Measurements from ENCODE around the gene SLC26A11. TPM values are rescaled to one million over a fixed set of nuclear protein-coding genes. Genes with fewer than 3 reads are reported as not detected.

SLC26A11 gene
- polyA plus RNA-seq, 1 donor (not counting 4 experiments of a cell fraction or from before 2014, with no cell fraction given) = 2.2 TPM

DNA sequence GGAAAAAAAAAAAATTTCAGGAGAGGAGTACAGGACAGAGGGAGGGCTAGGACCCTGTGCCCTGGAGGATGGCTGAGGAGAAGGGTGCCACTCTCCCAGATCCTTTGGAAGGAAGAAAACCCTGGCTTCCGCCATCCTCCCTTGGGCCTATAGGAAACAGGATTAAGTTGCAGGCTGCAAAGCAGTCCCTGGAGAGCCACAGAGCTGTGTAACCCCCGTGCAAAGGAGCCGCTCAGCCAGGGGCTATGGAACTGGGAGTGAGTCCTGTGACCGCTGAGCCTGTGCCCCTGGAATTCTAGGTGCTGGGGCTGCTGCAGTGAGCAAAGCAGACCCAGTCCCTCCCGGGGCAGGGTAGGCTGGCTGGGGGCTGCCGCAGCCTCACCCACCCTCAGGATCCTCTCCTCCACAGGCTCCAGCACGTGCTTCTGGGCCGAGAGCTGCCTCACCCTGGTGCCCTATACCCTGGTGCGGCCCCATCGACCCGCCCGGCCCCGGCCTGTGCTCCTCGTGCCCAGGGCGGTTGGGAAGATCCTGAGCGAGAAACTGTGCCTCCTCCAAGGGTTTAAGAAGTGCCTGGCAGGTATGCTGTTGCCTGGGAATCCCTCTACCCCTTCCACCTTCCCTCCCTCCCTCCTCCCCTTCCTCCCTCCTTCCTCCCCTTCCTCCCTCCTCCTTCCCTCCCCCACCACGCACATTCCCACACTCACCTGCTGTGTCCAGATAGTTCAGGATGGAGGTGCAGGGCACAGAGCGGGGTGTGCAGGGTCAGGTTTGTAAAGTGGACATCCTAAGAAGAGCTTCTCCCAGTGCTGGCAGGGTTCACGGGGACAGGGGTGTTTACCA lies 15.4 kb upstream of the SLC26A11 start:
- no peaks in the 10 kb centered on the region for H3K9me1 ChIP-seq (ENCODE audit: control insufficient read depth, extremely low read depth, insufficient read depth, low read length)
- FAIRE-seq (no peak), DNase-seq (ENCODE audit: low read depth, low spot score) (no peak)
- no peak overlapping the region for H3K4me3 ChIP-seq (ENCODE audit: control insufficient read depth in 2 of 3, extremely low read depth in 1 of 3, insufficient read depth in 2 of 3, low read depth in 1 of 3, low read length in 3 of 3)
- no peaks in the 10 kb centered on the region for H4K20me1 ChIP-seq (ENCODE audit: control insufficient read depth, extremely low read depth, insufficient read depth, low read length)
- no peaks in the 10 kb centered on the region for H3K79me2 ChIP-seq (ENCODE audit: control insufficient read depth, insufficient read depth, low read length)
- dilution Hi-C loops (cut with MboI; ENCODE audit: extremely low pct_ligation_motif_present, low sequenced_read_pairs) = no loop called here
- TF ChIP-seq, protein P1, sequence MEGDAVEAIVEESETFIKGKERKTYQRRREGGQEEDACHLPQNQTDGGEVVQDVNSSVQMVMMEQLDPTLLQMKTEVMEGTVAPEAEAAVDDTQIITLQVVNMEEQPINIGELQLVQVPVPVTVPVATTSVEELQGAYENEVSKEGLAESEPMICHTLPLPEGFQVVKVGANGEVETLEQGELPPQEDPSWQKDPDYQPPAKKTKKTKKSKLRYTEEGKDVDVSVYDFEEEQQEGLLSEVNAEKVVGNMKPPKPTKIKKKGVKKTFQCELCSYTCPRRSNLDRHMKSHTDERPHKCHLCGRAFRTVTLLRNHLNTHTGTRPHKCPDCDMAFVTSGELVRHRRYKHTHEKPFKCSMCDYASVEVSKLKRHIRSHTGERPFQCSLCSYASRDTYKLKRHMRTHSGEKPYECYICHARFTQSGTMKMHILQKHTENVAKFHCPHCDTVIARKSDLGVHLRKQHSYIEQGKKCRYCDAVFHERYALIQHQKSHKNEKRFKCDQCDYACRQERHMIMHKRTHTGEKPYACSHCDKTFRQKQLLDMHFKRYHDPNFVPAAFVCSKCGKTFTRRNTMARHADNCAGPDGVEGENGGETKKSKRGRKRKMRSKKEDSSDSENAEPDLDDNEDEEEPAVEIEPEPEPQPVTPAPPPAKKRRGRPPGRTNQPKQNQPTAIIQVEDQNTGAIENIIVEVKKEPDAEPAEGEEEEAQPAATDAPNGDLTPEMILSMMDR (optimal IDR thresholded peaks at IDR 0.05 in 1 of 3, IDR thresholded peaks at IDR 0.05 in 1 of 3, conservative IDR thresholded peaks at IDR 0.05 in 1 of 3; ENCODE audit: extremely low read depth in 1 of 3, insufficient read depth in 2 of 3, low read length in 3 of 3) = no peak
- TF ChIP-seq EZH2 (IDR thresholded peaks at IDR 0.05; ENCODE audit: low read length) = no peak
- no peak overlapping the region for H3K9ac ChIP-seq (ENCODE audit: control insufficient read depth, extremely low read depth, insufficient read depth, low read length)
- H3K36me3 ChIP-seq (ENCODE audit: control insufficient read depth in 2 of 2, extremely low read depth in 1 of 2, insufficient read depth in 2 of 2, low read length in 2 of 2) = peaks cover 2% of the 10 kb centered on the region in 2 experiments
- no peak overlapping the region for H3K27ac ChIP-seq (ENCODE audit: control insufficient read depth, insufficient read depth, low read length)
- no peaks in the 10 kb centered on the region for H3K4me1 ChIP-seq (ENCODE audit: control insufficient read depth, extremely low read depth, insufficient read depth, low read length)
- no peaks in the 10 kb centered on the region for H3K9me3 ChIP-seq (ENCODE audit: control insufficient read depth, low read depth, low read length)
- no peak overlapping the region for H2AFZ ChIP-seq (ENCODE audit: control insufficient read depth, low read length)
- H3K27me3 ChIP-seq (ENCODE audit: control insufficient read depth, extremely low read depth, insufficient read depth, low read length) = no peaks in the 10 kb centered on the region
- H3K4me2 ChIP-seq (ENCODE audit: control insufficient read depth, extremely low read depth, insufficient read depth, low read depth, low read length) = no peak overlapping the region

DNA sequence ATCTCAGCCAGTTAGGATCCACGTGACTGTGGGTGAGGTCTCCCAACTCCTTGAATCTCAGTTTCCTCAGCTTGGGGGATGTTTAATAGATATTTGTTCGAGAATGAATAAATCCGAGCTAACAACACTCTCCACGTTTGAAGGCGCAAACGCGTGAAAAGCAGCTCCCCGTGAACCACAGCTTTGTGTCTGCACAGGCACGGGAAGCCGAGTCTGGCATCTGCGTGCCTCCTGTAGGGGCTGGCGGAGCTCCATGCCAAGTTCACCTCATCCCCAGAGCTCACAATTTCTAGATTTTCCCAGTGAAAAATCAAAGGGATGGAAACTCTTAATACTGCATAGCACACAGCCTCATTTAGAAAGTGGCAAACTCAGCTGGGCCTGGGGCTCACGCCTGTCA lies 14.4 kb upstream of the SLC26A11 start:
- no peaks in the 10 kb centered on the region for H3K79me2 ChIP-seq (ENCODE audit: control insufficient read depth, insufficient read depth, low read length)
- H2AFZ ChIP-seq (ENCODE audit: control insufficient read depth, low read length) = no peak overlapping the region
- H3K36me3 ChIP-seq (ENCODE audit: control insufficient read depth in 2 of 2, extremely low read depth in 1 of 2, insufficient read depth in 2 of 2, low read length in 2 of 2) = peaks cover 4 to 6% of the 10 kb centered on the region in 2 experiments
- no peak overlapping the region for H3K27ac ChIP-seq (ENCODE audit: control insufficient read depth, insufficient read depth, low read length)
- H3K9me3 ChIP-seq (ENCODE audit: control insufficient read depth, low read depth, low read length) = no peaks in the 10 kb centered on the region
- no peak for FAIRE-seq
- H3K27me3 ChIP-seq (ENCODE audit: control insufficient read depth, extremely low read depth, insufficient read depth, low read length) = no peaks in the 10 kb centered on the region
- H3K4me2 ChIP-seq (ENCODE audit: control insufficient read depth, extremely low read depth, insufficient read depth, low read depth, low read length) = no peak overlapping the region
- no peaks in the 10 kb centered on the region for H3K9me1 ChIP-seq (ENCODE audit: control insufficient read depth, extremely low read depth, insufficient read depth, low read length)
- dilution Hi-C loops (cut with MboI; ENCODE audit: extremely low pct_ligation_motif_present, low sequenced_read_pairs) = no loop called here
- no peak for TF ChIP-seq EZH2 (IDR thresholded peaks at IDR 0.05; ENCODE audit: low read length)
- TF ChIP-seq, protein P1 (optimal IDR thresholded peaks at IDR 0.05 in 1 of 3, IDR thresholded peaks at IDR 0.05 in 1 of 3, conservative IDR thresholded peaks at IDR 0.05 in 1 of 3; ENCODE audit: extremely low read depth in 1 of 3, insufficient read depth in 2 of 3, low read length in 3 of 3) = no peak
- no peak overlapping the region for H3K9ac ChIP-seq (ENCODE audit: control insufficient read depth, extremely low read depth, insufficient read depth, low read length)
- H3K4me1 ChIP-seq (ENCODE audit: control insufficient read depth, extremely low read depth, insufficient read depth, low read length) = no peaks in the 10 kb centered on the region
- no peaks in the 10 kb centered on the region for H4K20me1 ChIP-seq (ENCODE audit: control insufficient read depth, extremely low read depth, insufficient read depth, low read length)
- H3K4me3 ChIP-seq (ENCODE audit: control insufficient read depth in 2 of 3, extremely low read depth in 1 of 3, insufficient read depth in 2 of 3, low read depth in 1 of 3, low read length in 3 of 3) = no peak overlapping the region
- DNase-seq (ENCODE audit: low read depth, low spot score) = no peak
